ENCODE data around the gene LYPD3. TPM values are rescaled to one million over a fixed set of nuclear protein-coding genes. Genes with fewer than 3 reads are reported as not detected.

Gene LYPD3
- total and polyA plus RNA-seq, 2 experiments from 2014 or later = 3.3 to 4.6 TPM

DNA sequence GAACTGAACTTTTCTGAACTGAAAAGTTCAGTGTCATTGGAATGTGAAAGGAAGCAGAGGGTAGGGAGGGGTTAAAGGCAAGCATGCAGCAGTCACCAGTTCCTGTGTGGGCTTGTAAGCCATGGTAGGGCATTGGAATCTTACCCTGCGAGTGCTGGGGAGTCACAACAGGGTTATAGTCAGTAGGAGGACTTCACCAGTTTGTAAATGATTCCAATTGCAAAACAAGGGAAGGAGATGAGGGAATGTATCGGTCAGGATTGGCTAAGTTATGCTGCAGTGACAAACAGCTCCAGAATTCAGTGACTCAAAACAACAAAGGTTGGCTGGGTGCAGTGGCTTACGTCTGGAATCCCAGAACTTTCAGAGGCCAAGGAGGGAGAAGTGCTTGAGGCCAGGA lies 12.8 kb downstream of the LYPD3 start:
- peaks cover 5% of the 10 kb centered on the region; the same call in 2 of the 3 replicates for H3K4me1 Mint-ChIP-seq
- H3K9me3 Mint-ChIP-seq = peaks cover 14% of the 10 kb centered on the region
- Histone ChIP-seq H3K27ac (ENCODE audit: low read depth) (no peak overlapping the region), H3K4me3 (no peak overlapping the region), H3K9me2 (ENCODE audit: insufficient read depth) (no peaks in the 10 kb centered on the region), H3F3A (replicated peaks; ENCODE audit: low read depth) (no peaks in the 10 kb centered on the region), H4K20me1 (replicated peaks; ENCODE audit: insufficient read depth) (no peaks in the 10 kb centered on the region), H3K4me1 (ENCODE audit: insufficient read depth) (no peaks in the 10 kb centered on the region), H2AFZ (no peak overlapping the region), H3K79me2 (replicated peaks; ENCODE audit: insufficient read depth) (no peaks in the 10 kb centered on the region), H3K4me2 (no peak overlapping the region), H3K36me3 (ENCODE audit: insufficient read depth) (no peaks in the 10 kb centered on the region), H3K27me3 (ENCODE audit: insufficient read depth) (no peaks in the 10 kb centered on the region)
- DNase-seq (ENCODE audit: low spot score) (no peak), ATAC-seq (no peak)
- no peak overlapping the region for H3K27ac Mint-ChIP-seq
- H3K27me3 Mint-ChIP-seq (ENCODE audit: insufficient read depth, low read depth, poor library complexity) = peaks cover 2% of the 10 kb centered on the region
- H3K36me3 Mint-ChIP-seq (ENCODE audit: low read depth) = peaks cover 7% of the 10 kb centered on the region; the same call in 1 of the 3 replicates
- TF ChIP-seq, protein P1, sequence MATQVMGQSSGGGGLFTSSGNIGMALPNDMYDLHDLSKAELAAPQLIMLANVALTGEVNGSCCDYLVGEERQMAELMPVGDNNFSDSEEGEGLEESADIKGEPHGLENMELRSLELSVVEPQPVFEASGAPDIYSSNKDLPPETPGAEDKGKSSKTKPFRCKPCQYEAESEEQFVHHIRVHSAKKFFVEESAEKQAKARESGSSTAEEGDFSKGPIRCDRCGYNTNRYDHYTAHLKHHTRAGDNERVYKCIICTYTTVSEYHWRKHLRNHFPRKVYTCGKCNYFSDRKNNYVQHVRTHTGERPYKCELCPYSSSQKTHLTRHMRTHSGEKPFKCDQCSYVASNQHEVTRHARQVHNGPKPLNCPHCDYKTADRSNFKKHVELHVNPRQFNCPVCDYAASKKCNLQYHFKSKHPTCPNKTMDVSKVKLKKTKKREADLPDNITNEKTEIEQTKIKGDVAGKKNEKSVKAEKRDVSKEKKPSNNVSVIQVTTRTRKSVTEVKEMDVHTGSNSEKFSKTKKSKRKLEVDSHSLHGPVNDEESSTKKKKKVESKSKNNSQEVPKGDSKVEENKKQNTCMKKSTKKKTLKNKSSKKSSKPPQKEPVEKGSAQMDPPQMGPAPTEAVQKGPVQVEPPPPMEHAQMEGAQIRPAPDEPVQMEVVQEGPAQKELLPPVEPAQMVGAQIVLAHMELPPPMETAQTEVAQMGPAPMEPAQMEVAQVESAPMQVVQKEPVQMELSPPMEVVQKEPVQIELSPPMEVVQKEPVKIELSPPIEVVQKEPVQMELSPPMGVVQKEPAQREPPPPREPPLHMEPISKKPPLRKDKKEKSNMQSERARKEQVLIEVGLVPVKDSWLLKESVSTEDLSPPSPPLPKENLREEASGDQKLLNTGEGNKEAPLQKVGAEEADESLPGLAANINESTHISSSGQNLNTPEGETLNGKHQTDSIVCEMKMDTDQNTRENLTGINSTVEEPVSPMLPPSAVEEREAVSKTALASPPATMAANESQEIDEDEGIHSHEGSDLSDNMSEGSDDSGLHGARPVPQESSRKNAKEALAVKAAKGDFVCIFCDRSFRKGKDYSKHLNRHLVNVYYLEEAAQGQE (IDR thresholded peaks at IDR 0.05; ENCODE audit: unreplicated experiment) = no peak
- TF ChIP-seq ZNF114 (CRISPR knock-in tag; IDR thresholded peaks at IDR 0.05) (no peak), EZH2phosphoT487 (IDR thresholded peaks at IDR 0.05; ENCODE audit: unreplicated experiment) (no peak), POLR2AphosphoS5 (IDR thresholded peaks at IDR 0.05; ENCODE audit: low read depth) (no peak), CREB1 (CRISPR knock-in tag; IDR thresholded peaks at IDR 0.05; ENCODE audit: low read depth) (no peak), ZNF331 (CRISPR knock-in tag; IDR thresholded peaks at IDR 0.05; ENCODE audit: low read depth) (no peak), JUNB (IDR thresholded peaks at IDR 0.05; ENCODE audit: unreplicated experiment) (no peak), STAT1 (IDR thresholded peaks at IDR 0.05; ENCODE audit: unreplicated experiment) (no peak), EZH2 (IDR thresholded peaks at IDR 0.05; ENCODE audit: low read depth, unreplicated experiment) (no peak)
- TF ChIP-seq, protein P2, sequence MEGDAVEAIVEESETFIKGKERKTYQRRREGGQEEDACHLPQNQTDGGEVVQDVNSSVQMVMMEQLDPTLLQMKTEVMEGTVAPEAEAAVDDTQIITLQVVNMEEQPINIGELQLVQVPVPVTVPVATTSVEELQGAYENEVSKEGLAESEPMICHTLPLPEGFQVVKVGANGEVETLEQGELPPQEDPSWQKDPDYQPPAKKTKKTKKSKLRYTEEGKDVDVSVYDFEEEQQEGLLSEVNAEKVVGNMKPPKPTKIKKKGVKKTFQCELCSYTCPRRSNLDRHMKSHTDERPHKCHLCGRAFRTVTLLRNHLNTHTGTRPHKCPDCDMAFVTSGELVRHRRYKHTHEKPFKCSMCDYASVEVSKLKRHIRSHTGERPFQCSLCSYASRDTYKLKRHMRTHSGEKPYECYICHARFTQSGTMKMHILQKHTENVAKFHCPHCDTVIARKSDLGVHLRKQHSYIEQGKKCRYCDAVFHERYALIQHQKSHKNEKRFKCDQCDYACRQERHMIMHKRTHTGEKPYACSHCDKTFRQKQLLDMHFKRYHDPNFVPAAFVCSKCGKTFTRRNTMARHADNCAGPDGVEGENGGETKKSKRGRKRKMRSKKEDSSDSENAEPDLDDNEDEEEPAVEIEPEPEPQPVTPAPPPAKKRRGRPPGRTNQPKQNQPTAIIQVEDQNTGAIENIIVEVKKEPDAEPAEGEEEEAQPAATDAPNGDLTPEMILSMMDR (conservative IDR thresholded peaks at IDR 0.05; ENCODE audit: low read depth in 2 of 2) = no peak
- TF ChIP-seq, protein P3, sequence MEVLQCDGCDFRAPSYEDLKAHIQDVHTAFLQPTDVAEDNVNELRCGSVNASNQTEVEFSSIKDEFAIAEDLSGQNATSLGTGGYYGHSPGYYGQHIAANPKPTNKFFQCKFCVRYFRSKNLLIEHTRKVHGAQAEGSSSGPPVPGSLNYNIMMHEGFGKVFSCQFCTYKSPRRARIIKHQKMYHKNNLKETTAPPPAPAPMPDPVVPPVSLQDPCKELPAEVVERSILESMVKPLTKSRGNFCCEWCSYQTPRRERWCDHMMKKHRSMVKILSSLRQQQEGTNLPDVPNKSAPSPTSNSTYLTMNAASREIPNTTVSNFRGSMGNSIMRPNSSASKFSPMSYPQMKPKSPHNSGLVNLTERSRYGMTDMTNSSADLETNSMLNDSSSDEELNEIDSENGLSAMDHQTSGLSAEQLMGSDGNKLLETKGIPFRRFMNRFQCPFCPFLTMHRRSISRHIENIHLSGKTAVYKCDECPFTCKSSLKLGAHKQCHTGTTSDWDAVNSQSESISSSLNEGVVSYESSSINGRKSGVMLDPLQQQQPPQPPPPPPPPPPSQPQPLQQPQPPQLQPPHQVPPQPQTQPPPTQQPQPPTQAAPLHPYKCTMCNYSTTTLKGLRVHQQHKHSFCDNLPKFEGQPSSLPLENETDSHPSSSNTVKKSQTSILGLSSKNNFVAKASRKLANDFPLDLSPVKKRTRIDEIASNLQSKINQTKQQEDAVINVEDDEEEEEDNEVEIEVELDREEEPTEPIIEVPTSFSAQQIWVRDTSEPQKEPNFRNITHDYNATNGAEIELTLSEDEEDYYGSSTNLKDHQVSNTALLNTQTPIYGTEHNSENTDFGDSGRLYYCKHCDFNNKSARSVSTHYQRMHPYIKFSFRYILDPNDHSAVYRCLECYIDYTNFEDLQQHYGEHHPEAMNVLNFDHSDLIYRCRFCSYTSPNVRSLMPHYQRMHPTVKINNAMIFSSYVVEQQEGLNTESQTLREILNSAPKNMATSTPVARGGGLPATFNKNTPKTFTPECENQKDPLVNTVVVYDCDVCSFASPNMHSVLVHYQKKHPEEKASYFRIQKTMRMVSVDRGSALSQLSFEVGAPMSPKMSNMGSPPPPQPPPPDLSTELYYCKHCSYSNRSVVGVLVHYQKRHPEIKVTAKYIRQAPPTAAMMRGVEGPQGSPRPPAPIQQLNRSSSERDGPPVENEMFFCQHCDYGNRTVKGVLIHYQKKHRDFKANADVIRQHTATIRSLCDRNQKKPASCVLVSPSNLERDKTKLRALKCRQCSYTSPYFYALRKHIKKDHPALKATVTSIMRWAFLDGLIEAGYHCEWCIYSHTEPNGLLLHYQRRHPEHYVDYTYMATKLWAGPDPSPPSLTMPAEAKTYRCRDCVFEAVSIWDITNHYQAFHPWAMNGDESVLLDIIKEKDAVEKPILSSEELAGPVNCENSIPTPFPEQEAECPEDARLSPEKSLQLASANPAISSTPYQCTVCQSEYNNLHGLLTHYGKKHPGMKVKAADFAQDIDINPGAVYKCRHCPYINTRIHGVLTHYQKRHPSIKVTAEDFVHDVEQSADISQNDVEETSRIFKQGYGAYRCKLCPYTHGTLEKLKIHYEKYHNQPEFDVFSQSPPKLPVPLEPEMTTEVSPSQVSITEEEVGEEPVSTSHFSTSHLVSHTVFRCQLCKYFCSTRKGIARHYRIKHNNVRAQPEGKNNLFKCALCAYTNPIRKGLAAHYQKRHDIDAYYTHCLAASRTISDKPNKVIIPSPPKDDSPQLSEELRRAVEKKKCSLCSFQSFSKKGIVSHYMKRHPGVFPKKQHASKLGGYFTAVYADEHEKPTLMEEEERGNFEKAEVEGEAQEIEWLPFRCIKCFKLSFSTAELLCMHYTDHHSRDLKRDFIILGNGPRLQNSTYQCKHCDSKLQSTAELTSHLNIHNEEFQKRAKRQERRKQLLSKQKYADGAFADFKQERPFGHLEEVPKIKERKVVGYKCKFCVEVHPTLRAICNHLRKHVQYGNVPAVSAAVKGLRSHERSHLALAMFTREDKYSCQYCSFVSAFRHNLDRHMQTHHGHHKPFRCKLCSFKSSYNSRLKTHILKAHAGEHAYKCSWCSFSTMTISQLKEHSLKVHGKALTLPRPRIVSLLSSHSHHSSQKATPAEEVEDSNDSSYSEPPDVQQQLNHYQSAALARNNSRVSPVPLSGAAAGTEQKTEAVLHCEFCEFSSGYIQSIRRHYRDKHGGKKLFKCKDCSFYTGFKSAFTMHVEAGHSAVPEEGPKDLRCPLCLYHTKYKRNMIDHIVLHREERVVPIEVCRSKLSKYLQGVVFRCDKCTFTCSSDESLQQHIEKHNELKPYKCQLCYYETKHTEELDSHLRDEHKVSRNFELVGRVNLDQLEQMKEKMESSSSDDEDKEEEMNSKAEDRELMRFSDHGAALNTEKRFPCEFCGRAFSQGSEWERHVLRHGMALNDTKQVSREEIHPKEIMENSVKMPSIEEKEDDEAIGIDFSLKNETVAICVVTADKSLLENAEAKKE (CRISPR knock-in tag; IDR thresholded peaks at IDR 0.05) = no peak
- TF ChIP-seq, protein P4, sequence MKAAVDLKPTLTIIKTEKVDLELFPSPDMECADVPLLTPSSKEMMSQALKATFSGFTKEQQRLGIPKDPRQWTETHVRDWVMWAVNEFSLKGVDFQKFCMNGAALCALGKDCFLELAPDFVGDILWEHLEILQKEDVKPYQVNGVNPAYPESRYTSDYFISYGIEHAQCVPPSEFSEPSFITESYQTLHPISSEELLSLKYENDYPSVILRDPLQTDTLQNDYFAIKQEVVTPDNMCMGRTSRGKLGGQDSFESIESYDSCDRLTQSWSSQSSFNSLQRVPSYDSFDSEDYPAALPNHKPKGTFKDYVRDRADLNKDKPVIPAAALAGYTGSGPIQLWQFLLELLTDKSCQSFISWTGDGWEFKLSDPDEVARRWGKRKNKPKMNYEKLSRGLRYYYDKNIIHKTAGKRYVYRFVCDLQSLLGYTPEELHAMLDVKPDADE (IDR thresholded peaks at IDR 0.05) = no peak
- H3K4me3 Mint-ChIP-seq = no peak overlapping the region
